GM21786 (cell line): ENCODE results near the gene CACNA1G.

Source experiments
- ATAC-seq: cut with Tn5 transposase; IDR thresholded peaks from one replicate; pipeline ENCODE4 v1.9.1; 2021; ENCODE audit not compliant: unreplicated experiment

CACNA1G gene

DNA sequence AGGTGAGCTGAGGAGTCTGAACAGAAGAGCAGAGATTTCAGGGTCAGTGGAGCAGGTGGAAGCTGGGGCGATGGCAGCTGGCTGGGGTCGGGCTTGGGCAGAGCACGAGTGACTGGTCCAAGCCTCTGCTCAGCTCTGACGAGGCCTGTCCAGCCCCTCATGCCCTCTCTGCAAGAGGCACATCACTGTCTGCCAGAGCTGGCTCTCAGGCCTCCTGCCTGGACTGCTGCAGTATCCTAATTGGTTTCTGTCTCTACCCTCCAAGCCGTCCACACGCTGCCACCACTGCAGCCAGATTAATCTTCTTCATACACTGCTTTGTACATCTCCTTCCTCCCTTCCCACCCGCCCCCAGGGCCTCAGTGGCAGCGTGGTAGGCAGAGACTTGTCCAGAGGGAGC is 25.4 kb downstream of the CACNA1G start:
- ATAC-seq, result no peak

DNA sequence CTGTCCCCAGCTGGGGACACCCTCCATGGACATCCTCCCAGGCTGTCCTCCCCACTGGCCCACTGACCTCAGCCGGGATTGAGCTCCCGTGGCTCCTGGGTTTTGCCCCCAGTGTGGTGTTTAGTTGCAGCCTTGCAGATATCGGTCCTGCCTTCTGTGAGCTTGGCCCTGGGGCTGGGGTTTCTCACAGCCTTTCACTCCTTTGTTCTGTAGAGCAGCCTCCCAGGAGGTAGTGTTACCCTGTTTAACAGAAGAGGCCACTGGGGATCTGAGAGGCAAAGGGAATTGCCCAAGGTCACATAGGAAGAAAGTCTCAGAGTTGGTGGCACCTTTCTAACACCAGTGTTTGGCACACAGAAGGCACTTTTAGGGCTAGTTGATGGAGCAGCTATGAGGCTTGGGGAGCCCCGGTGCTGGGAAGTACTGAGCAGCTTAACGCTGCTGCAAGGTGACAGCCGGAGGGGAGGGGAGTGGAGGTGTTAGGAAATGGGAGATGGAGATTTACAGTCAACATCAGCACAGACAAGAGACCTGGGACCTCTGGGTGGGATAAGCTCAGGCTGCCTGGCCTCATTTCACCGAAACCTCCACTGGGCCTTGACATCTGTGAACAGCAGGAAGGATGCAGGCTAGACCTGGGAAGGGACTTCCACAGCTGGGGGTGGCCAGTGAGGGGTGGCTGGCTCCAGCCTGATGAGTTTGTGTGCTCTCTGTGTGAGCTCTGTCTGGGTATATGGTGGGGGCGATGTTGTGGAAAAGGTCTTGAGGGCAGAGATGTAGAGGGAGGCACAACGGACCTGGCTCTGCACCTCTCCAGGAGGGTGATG is 26.1 kb downstream of the CACNA1G start:
- no peak for ATAC-seq

- ATAC-seq, result no peak
Observed at GRCh38 chr17:50587571-50587970, 27.1 kb downstream of the CACNA1G start.

DNA sequence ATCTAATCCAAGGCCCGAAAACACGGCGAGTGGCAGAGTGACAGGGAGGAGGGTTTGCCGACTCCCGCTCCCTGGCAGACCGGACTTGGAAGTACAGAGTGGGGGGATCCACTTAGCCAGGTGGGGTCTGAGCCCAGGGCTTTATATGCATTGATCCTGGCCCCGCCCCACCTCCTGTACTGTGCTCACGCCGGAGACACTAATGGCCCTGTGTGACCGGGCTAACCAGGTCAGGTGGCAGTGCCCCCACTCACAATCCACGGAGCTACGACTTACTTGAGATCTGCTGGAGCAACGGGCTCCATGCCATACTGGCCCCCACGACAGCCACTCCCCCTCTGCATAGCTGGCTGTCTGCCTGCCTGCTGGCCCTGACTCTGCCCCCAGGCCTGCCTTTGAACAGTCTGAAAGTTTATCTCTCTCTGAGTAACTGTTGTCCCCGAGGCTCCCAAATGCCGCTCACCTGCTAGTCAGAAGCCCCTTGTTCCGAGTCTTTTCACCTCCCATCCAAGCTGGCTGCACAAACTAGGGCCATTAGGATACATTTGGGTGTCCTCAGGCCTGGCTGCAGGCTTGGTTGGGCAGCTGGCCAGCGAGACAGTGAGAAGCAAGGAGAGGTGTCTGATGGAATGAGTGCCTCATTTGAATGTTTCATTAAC is 28.0 kb downstream of the CACNA1G start:
- ATAC-seq, result no peak

- ATAC-seq, result no peak
Observed at GRCh38 chr17:50589095-50589705, 28.7 kb downstream of the CACNA1G start.

GRCh38 chr17:50590946-50591737 is 30.6 kb downstream of the CACNA1G start:
- ATAC-seq, result no peak

DNA sequence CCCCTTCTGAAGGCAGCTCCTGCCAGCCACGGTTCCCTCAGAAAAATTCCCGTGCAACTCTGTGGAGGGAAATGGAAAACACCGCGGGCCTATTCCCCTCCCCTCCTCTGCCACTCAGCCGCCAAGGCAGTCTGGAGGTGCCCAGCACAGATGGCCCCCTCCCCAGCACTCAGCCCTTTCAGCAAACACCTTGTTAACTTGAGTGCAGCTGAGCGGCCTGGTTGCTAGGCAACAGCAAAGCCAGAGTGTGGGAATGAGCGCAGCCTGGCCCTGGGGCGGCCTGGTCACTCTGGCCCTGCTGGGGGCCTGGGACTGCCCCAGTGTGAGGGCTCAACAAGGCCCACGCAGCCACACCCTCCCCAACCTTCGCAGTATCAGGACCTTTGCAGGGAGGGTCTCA is 32.8 kb downstream of the CACNA1G start:
- no peak for ATAC-seq

DNA sequence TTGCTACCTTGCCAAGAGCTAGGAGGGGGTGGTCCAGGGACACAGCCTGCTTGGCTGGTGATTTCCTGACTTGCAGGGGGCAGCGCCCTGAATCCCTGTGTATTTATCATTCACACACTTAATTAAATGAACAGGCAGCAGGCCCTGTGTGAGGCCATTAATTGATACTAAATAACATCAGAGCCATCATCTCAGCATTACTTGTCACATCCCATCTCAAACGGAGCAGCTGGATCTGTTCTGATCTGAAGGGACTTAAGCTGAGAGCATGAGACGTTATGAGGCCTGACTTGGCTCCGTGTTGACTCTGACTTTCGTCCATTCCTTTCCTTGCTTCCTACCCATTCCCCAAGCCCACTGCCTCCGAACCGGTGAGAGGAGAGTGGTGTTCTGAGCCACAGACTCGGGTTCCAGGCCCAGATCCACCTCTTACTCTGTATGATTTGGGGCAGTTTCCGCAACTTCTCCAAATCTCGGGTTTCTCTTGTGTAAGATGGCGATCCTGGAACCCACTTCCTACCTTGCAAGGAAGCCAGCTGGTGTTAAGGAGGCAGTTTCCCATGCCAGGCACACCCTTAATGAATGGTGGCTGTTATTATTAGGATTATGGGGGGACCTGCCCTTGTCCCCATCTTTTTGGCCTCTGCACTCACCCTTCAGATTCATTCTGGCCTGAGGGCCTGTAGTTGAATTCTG is 33.8 kb downstream of the CACNA1G start:
- no peak for ATAC-seq

DNA sequence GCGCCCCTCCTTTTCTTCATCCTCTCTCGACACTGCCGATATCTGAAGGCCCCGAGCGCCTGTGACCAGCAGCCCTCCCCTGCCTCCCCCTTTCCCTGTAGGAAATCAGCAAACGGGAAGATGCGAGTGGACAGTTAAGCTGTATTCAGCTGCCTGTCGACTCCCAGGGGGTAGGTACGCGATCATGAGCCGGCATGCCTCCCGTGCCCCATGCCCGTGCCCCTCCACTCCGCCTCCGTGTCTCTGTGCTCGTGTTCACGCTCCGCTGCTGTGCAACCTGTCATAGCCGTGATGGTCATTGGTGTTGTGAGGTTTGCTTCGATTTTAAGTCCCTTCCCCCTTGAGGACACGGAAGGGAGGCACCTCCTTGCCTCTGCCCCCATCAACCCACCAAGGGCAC is 34.4 kb downstream of the CACNA1G start:
- no peak for ATAC-seq

DNA sequence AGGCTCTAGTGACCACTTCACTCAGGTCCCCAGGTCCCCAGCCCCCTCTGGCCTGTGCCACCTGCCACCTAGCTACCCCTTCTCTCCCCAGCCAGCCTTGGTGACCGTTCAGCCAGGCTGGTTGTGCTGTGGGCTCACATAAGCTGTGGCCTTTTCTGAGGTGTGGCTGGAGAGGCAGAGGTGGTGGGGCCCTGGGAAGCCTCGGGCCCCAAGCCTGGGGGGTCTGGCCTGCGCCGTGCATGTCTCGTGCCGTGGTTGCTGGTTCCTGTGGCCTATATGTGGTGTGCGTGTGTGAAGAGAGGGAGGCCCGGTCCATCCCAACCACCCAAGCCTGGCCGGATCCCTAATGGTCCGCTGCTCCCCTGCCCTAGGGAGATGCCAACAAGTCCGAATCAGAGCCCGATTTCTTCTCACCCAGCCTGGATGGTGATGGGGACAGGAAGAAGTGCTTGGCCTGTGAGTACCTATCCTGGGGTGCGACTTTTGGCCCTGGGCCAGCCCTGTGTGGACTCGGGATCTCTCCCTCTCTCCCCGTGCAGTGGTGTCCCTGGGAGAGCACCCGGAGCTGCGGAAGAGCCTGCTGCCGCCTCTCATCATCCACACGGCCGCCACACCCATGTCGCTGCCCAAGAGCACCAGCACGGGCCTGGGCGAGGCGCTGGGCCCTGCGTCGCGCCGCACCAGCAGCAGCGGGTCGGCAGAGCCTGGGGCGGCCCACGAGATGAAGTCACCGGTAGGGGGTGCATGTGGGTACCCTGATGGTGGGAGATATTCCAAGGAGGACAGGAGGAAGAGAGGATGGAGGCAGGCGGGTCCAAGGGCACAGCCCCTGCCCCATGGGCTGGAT is 35.9 kb downstream of the CACNA1G start:
- no peak for ATAC-seq

GRCh38 chr17:50598487-50598886 is 38.0 kb downstream of the CACNA1G start:
- ATAC-seq, result no peak

GRCh38 chr17:50599606-50600005 is 39.1 kb downstream of the CACNA1G start:
- no peak for ATAC-seq

DNA sequence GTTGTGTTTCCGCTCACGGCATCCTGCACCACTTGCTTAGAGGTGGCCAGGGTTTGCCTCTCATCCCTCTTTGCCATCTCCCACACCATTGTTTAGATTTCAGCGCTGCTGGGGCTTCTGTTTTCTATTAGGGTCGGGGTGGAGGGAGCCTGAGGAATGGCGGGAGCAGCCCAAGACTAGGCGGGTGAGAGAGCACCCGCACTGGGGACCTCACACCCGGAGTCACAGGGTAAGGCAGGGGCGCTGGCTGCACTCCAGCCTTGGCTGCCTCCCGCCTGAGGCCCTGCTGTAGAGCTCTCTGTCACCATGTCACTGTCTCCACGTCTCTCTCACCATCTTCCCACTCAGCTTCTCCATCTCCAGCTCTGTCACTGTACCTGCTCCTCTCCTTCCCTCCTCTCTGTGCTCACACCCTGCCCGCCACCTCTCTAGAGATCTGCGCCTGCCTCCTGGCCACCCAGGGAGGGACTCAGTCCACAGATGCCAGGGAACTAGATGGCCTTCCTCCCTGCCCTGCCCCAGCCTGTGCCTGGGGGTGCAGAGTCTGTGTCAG is 41.4 kb downstream of the CACNA1G start:
- no peak for ATAC-seq

DNA sequence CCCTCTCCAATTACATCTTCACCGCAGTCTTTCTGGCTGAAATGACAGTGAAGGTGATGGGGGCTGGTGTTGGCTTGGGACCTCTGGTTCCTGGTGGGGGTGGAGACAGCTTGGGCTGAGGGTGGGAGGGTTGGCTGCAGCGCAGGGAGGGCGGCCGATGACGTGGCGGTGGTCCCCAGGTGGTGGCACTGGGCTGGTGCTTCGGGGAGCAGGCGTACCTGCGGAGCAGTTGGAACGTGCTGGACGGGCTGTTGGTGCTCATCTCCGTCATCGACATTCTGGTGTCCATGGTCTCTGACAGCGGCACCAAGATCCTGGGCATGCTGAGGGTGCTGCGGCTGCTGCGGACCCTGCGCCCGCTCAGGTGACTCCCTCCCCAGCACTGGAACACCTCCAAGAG is 42.3 kb downstream of the CACNA1G start:
- ATAC-seq, result no peak

GRCh38 chr17:50603340-50603739 is 42.8 kb downstream of the CACNA1G start:
- no peak for ATAC-seq

GRCh38 chr17:50604513-50604912 is 44.0 kb downstream of the CACNA1G start:
- no peak for ATAC-seq

DNA sequence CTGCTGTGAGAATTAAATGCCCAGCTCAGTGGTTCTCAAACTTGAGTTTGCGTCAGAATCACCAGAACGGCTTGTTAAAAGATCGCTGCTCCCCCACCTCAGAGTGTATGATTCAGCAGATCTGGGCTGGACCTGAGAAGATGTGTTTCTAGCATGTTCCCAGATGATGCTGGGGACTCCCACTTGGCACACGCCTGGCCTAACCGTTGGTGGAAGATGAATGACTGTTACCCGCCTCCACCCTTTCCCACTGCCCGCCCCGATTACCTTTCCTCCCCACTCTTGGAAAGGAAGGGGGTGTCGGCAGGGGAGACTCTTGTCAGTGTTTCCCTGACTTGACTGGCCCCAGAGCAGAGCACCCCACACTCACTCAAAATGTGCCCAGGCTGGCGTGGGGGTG is 44.9 kb downstream of the CACNA1G start:
- ATAC-seq, result no peak

DNA sequence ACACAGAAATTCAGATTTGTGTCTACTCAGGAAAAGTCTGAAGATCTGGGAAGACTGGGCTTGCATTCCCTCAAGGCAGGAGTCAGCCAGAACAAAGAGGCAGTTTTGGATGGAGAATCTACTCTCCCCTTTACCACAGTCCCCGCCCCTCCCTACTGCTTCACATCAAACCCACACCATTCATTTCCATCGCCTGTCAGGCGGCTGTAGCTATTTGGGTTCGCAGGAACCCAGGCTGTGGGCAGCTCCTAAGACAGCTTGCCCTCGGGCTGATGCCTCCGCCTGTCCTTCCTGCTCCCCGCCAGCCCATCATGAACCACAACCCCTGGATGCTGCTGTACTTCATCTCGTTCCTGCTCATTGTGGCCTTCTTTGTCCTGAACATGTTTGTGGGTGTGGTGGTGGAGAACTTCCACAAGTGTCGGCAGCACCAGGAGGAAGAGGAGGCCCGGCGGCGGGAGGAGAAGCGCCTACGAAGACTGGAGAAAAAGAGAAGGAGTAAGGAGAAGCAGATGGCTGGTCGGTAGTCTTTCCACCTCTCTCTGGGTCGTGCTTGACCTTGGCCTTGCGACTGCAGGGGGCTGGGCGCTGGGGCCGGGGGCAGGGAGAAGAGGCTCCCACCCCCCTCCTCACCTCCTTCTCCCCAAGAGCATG is 47.1 kb downstream of the CACNA1G start:
- no peak for ATAC-seq
